ENCODE measurements around the gene PMAIP1.
A peak's percentile ranks its signal among the peaks of the same experiment; 100 is the strongest.

Gene PMAIP1

DNA sequence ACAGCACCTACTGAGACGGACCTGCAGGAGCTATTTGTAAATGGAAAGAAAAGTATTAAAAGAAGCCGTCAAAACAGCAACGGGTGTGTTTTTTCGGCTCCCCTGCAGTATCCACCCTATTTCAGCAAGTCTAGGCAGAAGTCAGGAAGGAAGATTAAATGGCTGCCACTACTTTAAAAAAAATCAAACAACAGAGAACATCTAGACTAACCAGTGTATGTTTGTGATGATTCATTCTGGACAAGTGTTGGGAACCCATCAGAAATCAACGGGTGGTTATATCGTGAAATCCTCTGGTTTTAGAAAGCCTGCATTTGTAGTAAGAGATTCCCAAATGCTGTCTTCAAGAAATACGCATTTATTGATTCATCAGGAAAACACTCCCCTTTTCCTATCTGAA, 9.0 kb downstream of the PMAIP1 start:
- TF ChIP-seq, protein P1, sequence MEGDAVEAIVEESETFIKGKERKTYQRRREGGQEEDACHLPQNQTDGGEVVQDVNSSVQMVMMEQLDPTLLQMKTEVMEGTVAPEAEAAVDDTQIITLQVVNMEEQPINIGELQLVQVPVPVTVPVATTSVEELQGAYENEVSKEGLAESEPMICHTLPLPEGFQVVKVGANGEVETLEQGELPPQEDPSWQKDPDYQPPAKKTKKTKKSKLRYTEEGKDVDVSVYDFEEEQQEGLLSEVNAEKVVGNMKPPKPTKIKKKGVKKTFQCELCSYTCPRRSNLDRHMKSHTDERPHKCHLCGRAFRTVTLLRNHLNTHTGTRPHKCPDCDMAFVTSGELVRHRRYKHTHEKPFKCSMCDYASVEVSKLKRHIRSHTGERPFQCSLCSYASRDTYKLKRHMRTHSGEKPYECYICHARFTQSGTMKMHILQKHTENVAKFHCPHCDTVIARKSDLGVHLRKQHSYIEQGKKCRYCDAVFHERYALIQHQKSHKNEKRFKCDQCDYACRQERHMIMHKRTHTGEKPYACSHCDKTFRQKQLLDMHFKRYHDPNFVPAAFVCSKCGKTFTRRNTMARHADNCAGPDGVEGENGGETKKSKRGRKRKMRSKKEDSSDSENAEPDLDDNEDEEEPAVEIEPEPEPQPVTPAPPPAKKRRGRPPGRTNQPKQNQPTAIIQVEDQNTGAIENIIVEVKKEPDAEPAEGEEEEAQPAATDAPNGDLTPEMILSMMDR (conservative IDR thresholded peaks at IDR 0.05), result no peak
- peak overlapping the region; percentile 30 for H3K27ac ChIP-seq

DNA sequence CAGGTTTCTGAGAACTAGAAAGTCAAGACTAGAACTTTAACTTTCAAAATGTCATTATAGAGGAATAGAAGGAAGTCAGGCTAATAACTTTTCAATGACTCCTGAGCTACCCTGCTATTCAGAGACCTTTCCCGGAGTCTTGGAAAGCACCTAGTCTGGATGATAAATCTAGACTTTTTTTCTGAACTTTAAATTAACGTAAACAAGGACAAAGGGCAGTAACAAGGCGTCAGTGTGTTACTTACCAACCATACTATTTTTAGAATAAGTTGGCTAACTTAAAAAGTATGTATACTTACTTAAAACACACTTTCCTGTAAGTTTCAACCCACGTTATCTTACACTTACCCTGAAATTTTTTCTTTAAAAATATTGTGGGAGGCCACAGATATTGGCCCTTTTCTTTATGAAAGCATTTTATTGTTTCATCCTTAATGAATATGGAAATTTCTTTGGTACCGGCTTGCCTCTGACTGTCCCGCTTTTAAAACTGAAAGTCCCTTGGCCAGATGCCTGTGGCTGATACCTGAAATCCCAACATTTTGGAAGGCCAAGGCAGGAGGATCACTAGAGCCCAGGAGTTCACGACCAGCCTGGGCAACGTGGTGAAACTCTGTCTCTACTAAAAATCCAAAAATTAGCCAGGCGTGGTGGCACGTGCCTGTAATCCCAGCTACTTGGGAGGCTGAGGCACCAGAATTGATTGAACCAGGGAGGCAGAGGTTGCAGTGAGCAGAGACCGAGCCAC, 9.7 kb downstream of the PMAIP1 start:
- peak overlapping the region; percentile 30 for H3K27ac ChIP-seq
- TF ChIP-seq, protein P1 (conservative IDR thresholded peaks at IDR 0.05), result no peak

DNA sequence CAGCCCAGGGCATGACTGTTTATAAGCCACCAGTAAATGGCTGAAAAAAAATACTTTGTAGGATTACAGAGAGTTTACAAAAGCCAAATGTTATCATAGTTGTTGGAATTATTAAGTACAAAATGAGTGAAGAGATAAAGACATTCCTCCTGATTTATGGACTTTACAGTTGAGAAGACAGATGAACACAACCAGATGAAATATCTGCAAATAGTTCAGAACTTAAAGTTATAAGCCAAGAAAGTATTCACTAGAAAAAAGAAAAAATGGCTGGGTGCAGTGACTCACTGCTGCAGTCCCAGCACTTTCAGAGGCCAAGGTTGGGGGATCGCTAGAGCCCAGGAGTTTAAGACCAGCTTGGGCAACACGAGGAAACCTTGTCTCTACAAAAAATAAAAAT, 11.2 kb downstream of the PMAIP1 start:
- TF ChIP-seq, protein P1 (conservative IDR thresholded peaks at IDR 0.05), result no peak
- H3K27ac ChIP-seq, result no peak overlapping the region

DNA sequence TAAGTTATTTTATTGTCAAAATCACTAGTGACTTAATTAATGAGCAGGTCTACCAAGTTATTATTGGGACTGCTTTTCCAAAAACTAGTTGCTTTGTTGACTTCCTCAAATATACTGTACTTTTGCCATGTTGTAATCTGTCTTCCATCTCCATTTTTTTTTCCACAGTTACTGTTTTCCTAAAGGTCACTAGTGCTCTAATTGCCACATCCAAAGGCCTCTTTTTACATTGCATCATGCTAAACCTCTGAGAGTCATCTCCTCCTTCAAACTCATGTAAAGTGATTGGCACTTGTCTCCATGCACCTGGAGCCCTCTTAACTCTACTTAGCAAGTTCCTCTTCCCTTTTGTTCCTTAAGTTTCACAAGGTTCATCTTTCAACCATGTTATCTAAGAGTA, 11.8 kb downstream of the PMAIP1 start:
- no peak overlapping the region for H3K27ac ChIP-seq

DNA sequence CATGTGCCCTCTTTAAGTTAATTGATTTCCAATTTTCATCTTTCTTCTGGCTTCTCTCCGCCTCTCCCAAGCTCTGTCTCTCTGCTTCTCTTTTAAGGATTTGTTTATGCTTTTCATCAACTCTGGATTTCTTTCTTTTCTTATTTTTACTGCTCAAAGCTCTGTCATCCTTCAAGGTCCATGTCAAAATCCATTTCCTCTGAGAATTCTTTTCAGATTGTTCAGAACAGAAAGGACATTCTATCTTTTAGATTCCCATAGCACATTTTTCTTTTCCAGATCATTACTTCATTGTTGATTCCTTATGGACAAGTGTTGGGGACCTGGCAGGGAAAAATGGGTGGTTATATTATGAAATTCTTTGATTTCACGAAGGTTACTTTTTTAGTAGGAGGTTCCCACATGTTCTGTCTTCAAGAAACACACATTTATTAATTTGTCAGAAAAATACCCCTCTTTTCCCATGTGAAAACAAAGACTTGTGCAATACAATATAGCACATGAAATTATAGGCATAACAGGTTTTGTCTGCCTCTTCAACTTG, 12.3 kb downstream of the PMAIP1 start:
- TF ChIP-seq, protein P1 (conservative IDR thresholded peaks at IDR 0.05), result no peak
- H3K27ac ChIP-seq, result no peak overlapping the region

More for the DNA sequence above, 11.8 kb downstream of the PMAIP1 start:
- TF ChIP-seq, protein P1 (conservative IDR thresholded peaks at IDR 0.05), result no peak

DNA sequence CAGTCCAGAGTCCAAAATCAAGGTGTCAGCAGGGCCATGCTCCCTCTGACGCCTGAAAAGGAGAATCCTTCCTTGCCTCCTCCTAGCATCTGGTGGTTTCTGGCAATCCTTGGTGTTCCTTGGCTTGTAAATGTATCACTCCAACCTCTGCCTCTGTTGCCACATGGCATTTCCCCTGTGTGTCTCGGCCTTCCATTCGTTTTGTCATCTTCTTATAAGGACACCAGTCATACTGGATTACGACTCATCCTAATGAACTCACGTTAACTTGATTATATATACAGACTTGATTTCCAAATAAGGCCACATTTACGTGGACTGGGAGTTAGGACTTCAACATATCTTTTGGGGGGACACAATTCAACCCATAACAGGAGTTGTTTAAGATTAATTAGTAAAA, 15.8 kb downstream of the PMAIP1 start:
- TF ChIP-seq, protein P1 (conservative IDR thresholded peaks at IDR 0.05), result no peak
- no peak overlapping the region for H3K27ac ChIP-seq

DNA sequence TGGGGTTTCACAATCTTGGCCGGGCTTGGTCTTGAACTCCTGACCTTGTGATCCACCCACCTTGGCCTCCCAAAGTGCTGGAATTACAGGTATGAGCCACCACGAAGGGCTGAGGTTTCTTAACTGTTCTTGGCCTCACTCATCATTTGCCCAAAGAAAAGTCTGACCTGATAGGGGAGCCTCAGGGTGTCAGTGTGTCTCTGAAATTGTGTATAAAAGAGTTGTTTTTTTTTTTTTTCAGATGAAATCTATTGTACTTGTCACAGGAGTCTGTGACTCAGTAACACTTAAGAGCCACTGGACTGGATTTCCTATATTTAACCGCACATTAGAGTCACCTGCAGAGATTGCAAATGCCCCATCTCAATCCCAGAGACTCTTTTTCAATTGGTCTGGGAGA, 16.9 kb downstream of the PMAIP1 start:
- TF ChIP-seq, protein P1 (conservative IDR thresholded peaks at IDR 0.05), result no peak
- H3K27ac ChIP-seq, result no peak overlapping the region

All from VCaP (cell line).